Naive B cell (primary cell): ENCODE results near the gene DYRK1B. TPM values are rescaled to one million over a fixed set of nuclear protein-coding genes. Genes with fewer than 3 reads are reported as not detected.
A peak's percentile ranks its signal among the peaks of the same experiment; 100 is the strongest.
"Not testable (repeated sequence)": the region's sequence is repeated elsewhere in the genome, so short reads cannot be mapped to it uniquely, and the experiment has no call there.

ENCODE experiments used
- ATAC-seq, 2 donors: fragments of 150-1000 bp; cut with Tn5 transposase; 2 replicates each; pipeline ENCODE4 v1.10.0; 2021; ENCODE audit warnings: low read depth in 2 of 2, mild to moderate bottlenecking in 2 of 2, moderate library complexity in 2 of 2
- DNase-seq: peaks from one replicate; pipeline ENCODE4 v3.0.0; 2022
- H3K27ac Mint-ChIP-seq, 6 donors: one replicate each; pipeline ENCODE4 v1.8.0; 2020 to 2022; ENCODE audit warnings: mild to moderate bottlenecking in 6 of 6, mixed read lengths in 6 of 6, moderate library complexity in 5 of 6, inconsistent platforms in 2 of 6
- H3K27me3 Mint-ChIP-seq, 3 donors: one replicate each; pipeline ENCODE4 v1.8.0; 2021 to 2022; ENCODE audit warnings: mixed read lengths in 3 of 3, mild to moderate bottlenecking in 1 of 3
- H3K36me3 Mint-ChIP-seq, 2 donors: one replicate each; pipeline ENCODE4 v1.8.0; 2020 to 2022; ENCODE audit warnings: mixed read lengths in 2 of 2, inconsistent platforms in 1 of 2, mild to moderate bottlenecking in 1 of 2
- H3K4me1 Mint-ChIP-seq, 3 donors: one replicate each; pipeline ENCODE4 v1.8.0; 2020 to 2022; ENCODE audit warnings: mixed read lengths in 3 of 3, inconsistent platforms in 1 of 3, mild to moderate bottlenecking in 1 of 3, moderate library complexity in 1 of 3
- H3K4me3 Mint-ChIP-seq, 8 donors: one replicate each; pipeline ENCODE4 v1.8.0; 2020 to 2022; ENCODE audit warnings: mild to moderate bottlenecking in 8 of 8, mixed read lengths in 8 of 8, moderate library complexity in 8 of 8, inconsistent platforms in 2 of 8
- H3K9me3 Mint-ChIP-seq, 7 donors: one replicate each; pipeline ENCODE4 v1.8.0; 2020 to 2022; ENCODE audit warnings: mixed read lengths in 7 of 7, mild to moderate bottlenecking in 5 of 7, inconsistent platforms in 2 of 7, moderate library complexity in 1 of 7
- polyA plus RNA-seq, 6 donors: library from polyadenylated mRNA; unstranded; fragments of 300-500 nt; fragmentation: Illumina TruSeq; gene quantifications; one replicate each; pipeline ENCODE4 v1.2.3, GENCODE V29; 2021; ENCODE audit warnings: low read depth in 6 of 6

Gene DYRK1B
- polyA plus RNA-seq, result 10 to 100 TPM in 4 of 6 donors, 1 to 10 TPM in 2; 8.8 to 15.9 (median 10.5) TPM

GRCh38 chr19:39833464-39834286 lies at the start of gene DYRK1B:
Gene DYRK1B (minus strand): TSS chr19:39834162. CDS start chr19:39831867, 2,295 bp downstream.
- DNase-seq, result peak; percentile 96
- H3K9me3 Mint-ChIP-seq, result peaks cover 0 to 2% (median 0%) of the 10 kb centered on the region in 7 donors
- H3K27ac Mint-ChIP-seq, result peak within 1 kb of the TSS; percentile 88 to 97 (median 94)
- peaks cover 13 to 29% of the 10 kb centered on the region in 2 donors for H3K36me3 Mint-ChIP-seq
- H3K4me3 Mint-ChIP-seq, result peak within 1 kb of the TSS; percentile 69 to 96 (median 87)
- H3K4me1 Mint-ChIP-seq, result peaks cover 30 to 40% (median 31%) of the 10 kb centered on the region in 3 donors
- ATAC-seq, result peak; percentile 91 to 92
- H3K27me3 Mint-ChIP-seq, result no peaks in the 10 kb centered on the region

DNA sequence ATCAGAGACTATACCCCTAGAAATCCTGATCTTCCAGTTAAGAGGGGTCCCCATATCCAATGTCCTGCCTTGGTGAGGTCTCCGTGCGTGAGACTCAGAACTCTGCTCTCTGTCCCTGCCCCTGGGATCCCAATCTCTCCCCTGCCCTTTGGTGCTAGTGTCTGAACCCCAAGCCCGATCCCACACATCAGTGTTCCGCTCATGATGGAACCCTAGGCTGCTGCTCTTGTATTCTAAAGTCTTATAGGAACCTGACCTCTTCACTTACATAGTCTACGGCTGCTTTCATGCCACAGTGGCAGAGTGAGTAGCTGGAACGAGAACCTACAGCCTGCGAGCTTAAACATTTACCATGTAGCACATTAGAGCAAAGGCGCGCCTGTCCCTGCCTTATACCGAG lies 48.7 kb upstream of the DYRK1B start:
- not testable (repeated sequence) for ATAC-seq, H3K27ac Mint-ChIP-seq, H3K4me3 Mint-ChIP-seq, DNase-seq, H3K27me3 Mint-ChIP-seq, H3K36me3 Mint-ChIP-seq, H3K4me1 Mint-ChIP-seq, H3K9me3 Mint-ChIP-seq

- H3K4me3 Mint-ChIP-seq, H3K27me3 Mint-ChIP-seq, H3K4me1 Mint-ChIP-seq, H3K9me3 Mint-ChIP-seq, H3K27ac Mint-ChIP-seq: not testable (repeated sequence)
- peak; percentile 85 to 94 for ATAC-seq
- peaks cover 0 to 16% of the 10 kb centered on the region in 2 donors for H3K36me3 Mint-ChIP-seq
- peak; percentile 19 for DNase-seq
Observed at GRCh38 chr19:39881495-39882110, 47.6 kb upstream of the DYRK1B start.

- H3K9me3 Mint-ChIP-seq, H3K4me3 Mint-ChIP-seq, H3K27ac Mint-ChIP-seq, H3K27me3 Mint-ChIP-seq, H3K4me1 Mint-ChIP-seq, ATAC-seq, DNase-seq: not testable (repeated sequence)
- peaks cover 0 to 16% of the 10 kb centered on the region in 2 donors for H3K36me3 Mint-ChIP-seq
Observed at GRCh38 chr19:39880241-39880640, 46.3 kb upstream of the DYRK1B start.

DNA sequence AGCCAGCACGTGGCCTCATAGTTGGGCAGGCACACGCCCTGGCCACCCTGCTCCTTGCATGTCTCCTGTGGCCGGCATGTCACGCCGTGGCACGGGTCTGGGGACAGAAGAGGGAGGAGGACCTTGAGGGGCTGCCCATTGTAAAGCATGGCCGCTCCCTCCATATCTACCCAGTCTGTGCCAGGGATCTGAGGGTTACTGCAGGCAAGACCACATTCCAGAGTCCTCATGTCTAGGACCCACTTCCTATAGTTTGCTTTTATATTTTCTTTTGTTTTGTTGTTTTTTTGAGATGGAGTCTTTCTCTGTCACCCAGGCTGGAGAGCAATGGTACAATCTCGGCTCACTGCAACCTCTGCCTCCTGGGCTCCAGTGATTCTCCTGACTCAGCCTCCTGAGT lies 45.8 kb upstream of the DYRK1B start:
- DNase-seq, H3K27me3 Mint-ChIP-seq, H3K27ac Mint-ChIP-seq, H3K4me3 Mint-ChIP-seq, ATAC-seq, H3K9me3 Mint-ChIP-seq, H3K4me1 Mint-ChIP-seq: not testable (repeated sequence)
- H3K36me3 Mint-ChIP-seq, result peaks cover 0 to 16% of the 10 kb centered on the region in 2 donors

DNA sequence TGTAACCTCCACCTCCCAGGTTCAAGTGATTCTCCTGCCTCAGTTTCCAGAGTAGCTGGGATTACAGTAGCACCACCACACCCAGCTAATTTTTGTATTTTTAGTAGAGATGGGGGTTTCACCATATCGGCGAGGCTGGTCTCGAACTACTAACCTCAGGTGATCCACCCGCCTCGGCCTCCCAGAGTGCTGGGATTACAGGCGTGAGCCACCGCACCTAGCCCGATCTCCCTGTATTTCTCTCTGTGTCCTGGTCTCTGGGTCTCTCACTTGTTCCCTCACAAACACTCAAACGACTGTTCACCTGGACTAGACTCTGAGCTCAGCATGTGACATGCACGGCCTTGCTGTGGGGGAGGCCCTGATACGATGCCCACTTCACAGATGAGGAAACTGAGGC lies 44.9 kb upstream of the DYRK1B start:
- H3K4me3 Mint-ChIP-seq, H3K4me1 Mint-ChIP-seq, H3K27ac Mint-ChIP-seq, H3K9me3 Mint-ChIP-seq, H3K27me3 Mint-ChIP-seq, DNase-seq, ATAC-seq: not testable (repeated sequence)
- H3K36me3 Mint-ChIP-seq, result peaks cover 0 to 16% of the 10 kb centered on the region in 2 donors

DNA sequence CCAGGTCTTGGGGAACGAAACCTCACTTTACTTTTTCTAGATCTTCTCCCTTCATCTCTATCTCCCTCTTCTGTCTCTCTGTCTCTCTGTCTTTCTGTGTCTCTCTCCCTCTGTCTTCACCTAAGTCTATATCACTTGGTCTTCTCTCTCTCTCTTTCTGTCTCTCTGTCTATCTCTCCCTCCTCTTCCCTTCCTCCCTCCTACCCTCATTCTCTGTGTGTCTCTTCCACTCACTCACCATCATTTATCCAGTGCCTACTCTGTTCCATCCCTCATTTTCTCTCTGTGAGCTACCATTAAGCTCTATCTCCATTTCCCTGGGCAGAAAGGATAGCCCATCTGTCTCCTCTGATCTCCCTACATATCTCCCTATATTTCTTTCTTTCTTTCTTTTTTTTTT lies 44.4 kb upstream of the DYRK1B start:
- DNase-seq, result no peak
- Mint-ChIP-seq H3K27me3 (no peaks in the 10 kb centered on the region), H3K9me3 (no peaks in the 10 kb centered on the region), H3K4me3 (no peak overlapping the region), H3K27ac (peak overlapping the region in 1 of 6 donors; percentile 69), H3K36me3 (peaks cover 0 to 16% of the 10 kb centered on the region in 2 donors), H3K4me1 (peaks cover 0 to 5% (median 4%) of the 10 kb centered on the region in 3 donors)
- ATAC-seq, result no peak

GRCh38 chr19:39877982-39878381 lies 44.0 kb upstream of the DYRK1B start:
- ATAC-seq, H3K27me3 Mint-ChIP-seq, H3K9me3 Mint-ChIP-seq: not testable (repeated sequence)

DNA sequence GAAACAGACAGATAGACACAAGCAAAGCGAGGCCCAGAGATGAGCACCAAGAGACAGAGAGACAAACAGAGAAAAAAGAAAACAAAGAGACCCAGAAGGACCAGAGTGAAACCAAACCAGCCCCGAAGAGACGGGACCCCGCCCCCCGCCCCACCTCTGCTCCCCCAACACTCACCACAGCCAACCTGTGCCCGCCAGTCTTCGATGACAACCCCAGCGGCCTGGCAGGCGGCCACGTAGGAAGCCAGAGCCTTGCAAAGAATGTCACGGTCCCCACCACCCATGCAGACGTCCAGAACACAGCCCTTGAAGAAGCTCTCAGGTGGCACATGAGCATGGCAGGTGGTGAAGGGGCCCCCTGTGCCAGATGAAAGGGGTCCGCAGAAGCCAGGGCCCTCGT lies 43.5 kb upstream of the DYRK1B start:
- DNase-seq, H3K9me3 Mint-ChIP-seq, H3K27me3 Mint-ChIP-seq, ATAC-seq, H3K4me3 Mint-ChIP-seq, H3K27ac Mint-ChIP-seq, H3K4me1 Mint-ChIP-seq: not testable (repeated sequence)
- H3K36me3 Mint-ChIP-seq, result peaks cover 0 to 16% of the 10 kb centered on the region in 2 donors

More at GRCh38 chr19:39877982-39878381, 44.0 kb upstream of the DYRK1B start:
- H3K4me3 Mint-ChIP-seq, DNase-seq, H3K27ac Mint-ChIP-seq, H3K4me1 Mint-ChIP-seq: not testable (repeated sequence)
- H3K36me3 Mint-ChIP-seq, result peaks cover 0 to 16% of the 10 kb centered on the region in 2 donors

DNA sequence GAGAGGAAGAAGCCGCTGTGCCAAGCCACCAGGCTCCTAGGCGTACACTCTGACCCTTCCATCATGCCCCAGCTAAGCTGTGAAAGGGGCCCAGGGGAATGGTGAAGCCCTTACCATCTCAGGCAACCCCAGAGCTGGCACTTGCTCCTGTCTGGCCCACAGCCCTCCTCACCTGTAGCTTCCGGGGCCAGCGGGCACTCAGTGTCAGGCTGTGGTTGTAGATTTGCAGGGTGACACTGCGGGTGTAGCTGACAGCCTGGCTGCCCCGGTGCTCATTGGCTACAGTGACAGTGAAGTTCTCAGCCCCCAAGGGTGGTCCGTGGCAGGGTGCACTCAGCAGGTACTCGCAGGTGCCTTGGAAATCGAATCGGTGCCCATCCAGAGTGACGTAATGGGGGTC lies 42.5 kb upstream of the DYRK1B start:
- not testable (repeated sequence) for ATAC-seq, H3K27me3 Mint-ChIP-seq

DNA sequence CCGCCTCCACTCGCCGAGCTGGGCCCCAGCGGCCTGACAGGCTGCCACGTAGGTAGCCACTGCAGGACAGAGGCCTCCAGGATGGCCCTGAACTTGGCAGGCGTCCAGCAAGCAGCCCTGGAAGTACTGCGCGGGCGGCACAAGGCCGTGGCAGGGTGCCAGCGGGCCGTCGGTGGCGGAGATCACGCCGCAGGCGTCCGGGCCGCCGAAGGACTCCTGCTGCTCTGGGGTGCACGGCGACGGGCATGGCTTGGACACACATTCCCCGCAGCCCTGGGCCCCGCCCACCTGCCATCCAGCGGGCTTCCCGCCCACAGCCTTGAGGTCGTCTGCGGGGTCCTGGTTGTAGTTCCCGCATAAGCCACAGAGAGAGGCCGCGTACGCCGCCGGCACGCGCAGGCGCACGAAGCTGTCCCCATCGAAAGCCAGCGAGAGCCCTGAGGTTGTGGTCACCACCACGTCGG lies 41.5 kb upstream of the DYRK1B start:
- not testable (repeated sequence) for H3K9me3 Mint-ChIP-seq, H3K4me3 Mint-ChIP-seq

More for the DNA sequence above, 42.5 kb upstream of the DYRK1B start:
- H3K9me3 Mint-ChIP-seq, H3K4me1 Mint-ChIP-seq, H3K4me3 Mint-ChIP-seq, DNase-seq, H3K27ac Mint-ChIP-seq: not testable (repeated sequence)
- peaks cover 0 to 21% of the 10 kb centered on the region in 2 donors for H3K36me3 Mint-ChIP-seq

GRCh38 chr19:39874404-39874803 lies 40.4 kb upstream of the DYRK1B start:
- Mint-ChIP-seq H3K36me3 (peaks cover 0 to 23% of the 10 kb centered on the region in 2 donors), H3K9me3 (no peaks in the 10 kb centered on the region), H3K4me3 (no peak overlapping the region), H3K27ac (no peak overlapping the region), H3K27me3 (no peaks in the 10 kb centered on the region), H3K4me1 (no peaks in the 10 kb centered on the region)
- ATAC-seq (no peak), DNase-seq (no peak)

More for the DNA sequence above, 41.5 kb upstream of the DYRK1B start:
- ATAC-seq, H3K27ac Mint-ChIP-seq, H3K4me1 Mint-ChIP-seq, DNase-seq, H3K27me3 Mint-ChIP-seq: not testable (repeated sequence)
- H3K36me3 Mint-ChIP-seq, result peaks cover 0 to 23% of the 10 kb centered on the region in 2 donors

DNA sequence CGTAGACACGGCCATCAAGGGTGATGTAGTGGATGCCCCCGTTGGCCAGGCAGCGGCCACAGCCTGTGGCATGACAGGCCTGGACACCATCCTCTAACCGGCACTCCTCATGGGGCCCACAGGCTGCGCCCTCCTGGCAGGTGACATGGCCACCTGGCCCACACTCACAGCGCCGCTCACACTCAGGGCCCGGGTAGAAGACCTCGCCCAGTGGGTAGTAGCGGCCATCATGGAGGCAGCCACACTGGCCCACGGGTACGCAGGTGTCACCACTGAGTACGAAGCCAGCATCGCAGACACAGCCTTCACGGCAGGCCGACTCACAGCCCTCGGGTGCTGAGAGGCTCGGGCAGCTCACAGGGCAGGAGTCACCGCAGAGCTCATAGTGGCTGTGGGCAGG lies 39.4 kb upstream of the DYRK1B start:
- no peak for DNase-seq
- no peak overlapping the region for H3K4me3 Mint-ChIP-seq
- H3K36me3 Mint-ChIP-seq, result peaks cover 0 to 20% of the 10 kb centered on the region in 2 donors
- ATAC-seq, result no peak
- no peak overlapping the region for H3K27ac Mint-ChIP-seq
- H3K4me1 Mint-ChIP-seq, result no peaks in the 10 kb centered on the region
- no peaks in the 10 kb centered on the region for H3K27me3 Mint-ChIP-seq
- H3K9me3 Mint-ChIP-seq, result no peaks in the 10 kb centered on the region
